GM12878 (cell line): ENCODE measurements around the gene SPINK14. TPM values are rescaled to one million over a fixed set of nuclear protein-coding genes. Genes with fewer than 3 reads are reported as not detected.

Experiments used
- ATAC-seq: fragments of 200-7000 bp; cut with Tn5 transposase; 3 replicates; pipeline ENCODE4 v1.9.1; 2020; ENCODE audit warnings: mild to moderate bottlenecking, moderate library complexity
- BruUV-seq: library from RNA; stranded (reverse); fragments of 400-500 nt; replicated peaks from 2 replicates; lab custom pipeline; 2021; lab: Mats Ljungman, UMichigan
- CTCF ChIA-PET: fragments of 300-600 bp; sonication (Branson Sonifier 250); formaldehyde crosslinking; extraction: SDS; loops from one replicate; lab custom pipeline; 2021; ENCODE audit warnings: inconsistent platforms; lab: Yijun Ruan, JAX
- POLR2A ChIA-PET: fragments of 350-600 bp; formaldehyde crosslinking; extraction: SDS; loops from one replicate; lab custom pipeline; 2021; ENCODE audit warnings: inconsistent platforms; lab: Charles Lee
- RAD21 ChIA-PET: fragments of 300-600 bp; sonication (Branson Sonifier 250); formaldehyde crosslinking; loops from one replicate; lab custom pipeline; 2023; ENCODE audit warnings: antibody characterized with exemption; ENCODE audit not compliant: unreplicated experiment; lab: Charles Lee
- SMC1A ChIA-PET: fragments of 300-600 bp; sonication (Branson Sonifier 250); formaldehyde crosslinking; loops from one replicate; lab custom pipeline; 2023; ENCODE audit not compliant: unreplicated experiment, uncharacterized antibody; lab: Charles Lee
- DNase-seq: peaks from one replicate; pipeline ENCODE4 v3.0.0-alpha.2; 2011; ENCODE audit warnings: low read depth, low spot score
- FAIRE-seq: peaks from 3 replicates; lab custom pipeline; 2011; peaks lifted over from hg19 to GRCh38; lab: Jason Lieb, UNC
- H2AFZ ChIP-seq: 2 replicates; pipeline ENCODE4 v1.6.0; 2011; ENCODE audit warnings: low read depth, low read length, control low read depth; ENCODE audit not compliant: control insufficient read depth
- H3K27ac ChIP-seq: 2 replicates; pipeline ENCODE4 v1.5.1; 2011; ENCODE audit warnings: control low read depth; ENCODE audit not compliant: control insufficient read depth, insufficient read depth
- H3K27me3 ChIP-seq, 2 experiments: replicated peaks in 1 of 2; 2 replicates each; pipeline versions ENCODE4 v1.6.0 to v1.6.1; 2011; ENCODE audit warnings: low read length in 1 of 2; ENCODE audit not compliant: control insufficient read depth in 2 of 2, insufficient read depth in 2 of 2
- H3K36me3 ChIP-seq, 2 experiments: 2 replicates each; pipeline ENCODE4 v1.5.1; 2011; ENCODE audit warnings: low read length in 1 of 2; ENCODE audit not compliant: control insufficient read depth in 2 of 2, insufficient read depth in 2 of 2
- H3K4me1 ChIP-seq: 2 replicates; pipeline ENCODE4 v1.6.1; 2011; ENCODE audit warnings: mild to moderate bottlenecking, low read length, moderate library complexity, mixed read lengths; ENCODE audit not compliant: control insufficient read depth, insufficient read depth
- H3K4me2 ChIP-seq: 2 replicates; pipeline ENCODE4 v1.6.0; 2011; ENCODE audit warnings: control low read depth; ENCODE audit not compliant: control insufficient read depth, insufficient read depth
- H3K4me3 ChIP-seq: fragments of 200-600 bp; sonication (generic); 2 replicates; pipeline ENCODE4 v1.5.1; 2016
- H3K79me2 ChIP-seq: 2 replicates; pipeline ENCODE4 v1.6.0; 2011; ENCODE audit warnings: low read length; ENCODE audit not compliant: control insufficient read depth, insufficient read depth
- H3K9ac ChIP-seq: 2 replicates; pipeline ENCODE4 v1.8.0; 2011; ENCODE audit warnings: low read length, control low read depth, mixed read lengths; ENCODE audit not compliant: control insufficient read depth, insufficient read depth
- H3K9me3 ChIP-seq: replicated peaks from 3 replicates; pipeline ENCODE4 v1.5.1; 2011; ENCODE audit warnings: mild to moderate bottlenecking, low read length; ENCODE audit not compliant: control insufficient read depth, insufficient read depth
- H4K20me1 ChIP-seq: 2 replicates; pipeline ENCODE4 v1.6.0; 2011; ENCODE audit not compliant: control insufficient read depth, insufficient read depth
- CHD4 ChIP-seq: fragments of 200-600 bp; sonication (generic); IDR thresholded peaks from 2 replicates; pipeline ENCODE4 v1.6.1; 2016; ENCODE audit warnings: mild to moderate bottlenecking
- CTCF ChIP-seq, 3 experiments: IDR thresholded peaks in 2 of 3; conservative IDR thresholded peaks in 1 of 3; 2 replicates each; pipeline ENCODE4 v1.5.1; 2011; ENCODE audit warnings: low read depth in 3 of 3, low read length in 3 of 3, mild to moderate bottlenecking in 3 of 3, control low read depth in 2 of 3, moderate library complexity in 2 of 3, inconsistent platforms in 1 of 3, mixed read lengths in 1 of 3; ENCODE audit not compliant: control insufficient read depth in 2 of 3, insufficient read depth in 1 of 3; ENCODE audit errors: extremely low read depth in 1 of 3
- RAD21 ChIP-seq: IDR thresholded peaks from 2 replicates; pipeline ENCODE4 v1.6.1; 2011; ENCODE audit warnings: mild to moderate bottlenecking, low read depth, low read length, moderate library complexity; ENCODE audit not compliant: insufficient read depth
- SMAD5 ChIP-seq: IDR thresholded peaks from 2 replicates; pipeline ENCODE4 v1.6.1; 2016; ENCODE audit warnings: antibody characterized with exemption, low read depth
- SMC3 ChIP-seq: IDR thresholded peaks from 2 replicates; pipeline ENCODE4 v1.6.1; 2011; ENCODE audit warnings: low read length, improper control_type of control experiment, borderline replicate concordance
- WGBS: methylation state at CpG from one replicate; pipeline ENCODE4 v1.1.6; 2016; ENCODE audit warnings: low lambda C conversion rate; ENCODE audit not compliant: insufficient replicate concordance, insufficient coverage; ENCODE audit errors: missing lambda C conversion rate; 5-methylcytosine and 5-hydroxymethylcytosine counted together
- in situ Hi-C: fragments of 300-500 bp; cut with MboI; formaldehyde crosslinking; loops from 9 replicates; pipeline ENCODE4 v1.14.3; 2018; ENCODE audit warnings: mixed read lengths
- intact Hi-C: fragments of 100-400 bp; cut with micrococcal nuclease; formaldehyde crosslinking; loops from one replicate; pipeline ENCODE4 v1.14.2; 2022; ENCODE audit not compliant: unreplicated experiment
- polyA plus RNA-seq, 11 experiments: library from polyadenylated mRNA; depleted of rRNA in 4 of 11; unstranded in 6 of 11; stranded (reverse) in 5 of 11; fragments of >200 nt; fragmentation: Nextera tagmentation in 4 of 11; fragmentation: Illumina TruSeq in 1 of 11; extraction: Ambion mirVana in 4 of 11; extraction: Trizol in 1 of 11; gene quantifications; 1 replicate in 1 of 11; 2 replicates in 10 of 11; pipeline versions ENCODE4 v1.2.1 to v1.2.3, GENCODE V29; 2011 to 2016; ENCODE audit warnings: inconsistent platforms in 2 of 11, missing spikeins in 2 of 11, low read depth in 1 of 11
- total RNA-seq, 4 experiments: library from RNA; depleted of rRNA in 3 of 4; stranded (reverse); fragments of >200 nt in 3 of 4; fragmentation: Illumina TruSeq in 1 of 4; extraction: Trizol in 1 of 4; gene quantifications; 2 replicates each; pipeline versions ENCODE4 v1.2.1 to v1.2.3, GENCODE V29; 2013 to 2021

SPINK14 gene
- total and polyA plus RNA-seq, 10 of the 15 experiments (the other 5 are each of a cell fraction or from before 2014, with no cell fraction given) = not detected

GRCh38 chr5:148177207-148177606 lies 8.9 kb downstream of the SPINK14 start (continued):
- TF ChIP-seq CHD4 = no peak
- TF ChIP-seq, all 136 proteins: peak for 0

GRCh38 chr5:148179234-148179824 lies 11.0 kb downstream of the SPINK14 start:
- ChIA-PET SMC1A (interaction anchor here (0.8 to 1.7 kb wide), 7 partner anchors 8 to 552 kb away, joined by 3 to 6 read pairs (median 3); no protein-coding TSS in a partner anchor), CTCF (interaction anchor here (0.6 to 4.3 kb wide), 17 partner anchors 8 to 553 kb away, joined by 3 to 40 read pairs (median 4); no protein-coding TSS in a partner anchor), POLR2A (no interaction called here), RAD21 (interaction anchor here (0.7 to 1.9 kb wide), 4 partner anchors 196 to 553 kb away, joined by 3 to 13 read pairs (median 6); no protein-coding TSS in a partner anchor)
- WGBS = 17% methylated on average over 3 of the region's 3 CpGs
- peak; percentile 52 for FAIRE-seq
- Histone ChIP-seq H3K27me3 (no peaks in the 10 kb centered on the region), H3K36me3 (no peaks in the 10 kb centered on the region), H3K27ac (no peak overlapping the region), H3K4me3 (no peak overlapping the region), H3K9me3 (no peaks in the 10 kb centered on the region), H4K20me1 (no peaks in the 10 kb centered on the region), H3K4me2 (no peak overlapping the region), H3K79me2 (no peaks in the 10 kb centered on the region), H3K9ac (no peak overlapping the region), H2AFZ (no peak overlapping the region), H3K4me1 (no peaks in the 10 kb centered on the region)
- DNase-seq = peak; percentile 4
- intact Hi-C loops = loop anchor here (1.0 to 10.0 kb wide), 6 partner anchors 173 to 778 kb away; no protein-coding TSS in a partner anchor
- no TSS peak for BruUV-seq
- TF ChIP-seq RAD21 = peak; percentile 87
- peak; percentile 57 to 75 (median 61); a peak in 5 of 6 replicates for TF ChIP-seq CTCF (IDR thresholded peaks at IDR 0.05 in 2 of 3, conservative IDR thresholded peaks at IDR 0.05 in 1 of 3; ENCODE audit: control insufficient read depth in 2 of 3, extremely low read depth in 1 of 3, insufficient read depth in 1 of 3, low read depth in 3 of 3, low read length in 3 of 3)
- peak; percentile 77 for TF ChIP-seq SMC3
- TF ChIP-seq SMAD5 = no peak
- in situ Hi-C loops = loop anchor here (5.0 to 25.0 kb wide), 3 partner anchors 308 to 858 kb away; no protein-coding TSS in a partner anchor
- ATAC-seq = peak; percentile 77
